HL-60 (cell line): Measurements from ENCODE around the gene INSIG1.

Source experiments
- DNase-seq, 2 experiments: peaks; one replicate each; pipeline ENCODE4 v3.0.0-alpha.2; 2010 to 2020; ENCODE audit warnings: low read depth in 1 of 2, low spot score in 1 of 2
- H3K27ac ChIP-seq: fragments of 250-450 bp; sonication (Bioruptor Pico); replicated peaks from 2 replicates; pipeline ENCODE4 v1.5.1; 2020; ENCODE audit warnings: mild to moderate bottlenecking, moderate library complexity
- H3K27me3 ChIP-seq: fragments of 250-450 bp; sonication (Bioruptor Pico); 2 replicates; pipeline ENCODE4 v1.5.1; 2021; ENCODE audit warnings: mild to moderate bottlenecking, moderate library complexity; ENCODE audit not compliant: insufficient read depth, poor library complexity, severe bottlenecking
- H3K4me3 ChIP-seq: replicated peaks from 2 replicates; pipeline ENCODE4 v1.5.1; 2011; ENCODE audit warnings: mild to moderate bottlenecking, control low read depth, low read length; ENCODE audit not compliant: insufficient read depth
- GABPA ChIP-seq: IDR thresholded peaks from 2 replicates; pipeline ENCODE4 v1.6.1; 2012; ENCODE audit warnings: low read depth
- POLR2AphosphoS5 ChIP-seq: IDR thresholded peaks from 2 replicates; pipeline ENCODE4 v1.6.1; 2012; ENCODE audit warnings: low read depth
- SPI1 ChIP-seq: IDR thresholded peaks from 2 replicates; pipeline ENCODE4 v1.6.1; 2012; ENCODE audit warnings: low read depth, mild to moderate bottlenecking, borderline replicate concordance
- TF ChIP-seq, protein P1 (sequence below): IDR thresholded peaks from one replicate; pipeline ENCODE4 v1.5.1; 2011; ENCODE audit warnings: low read length, control low read depth, inconsistent platforms; ENCODE audit not compliant: insufficient read depth
- TF ChIP-seq, protein P2 (sequence below): IDR thresholded peaks from 2 replicates; pipeline ENCODE4 v1.6.1; 2012; ENCODE audit warnings: low read depth; ENCODE audit not compliant: insufficient replicate concordance

Gene INSIG1

DNA sequence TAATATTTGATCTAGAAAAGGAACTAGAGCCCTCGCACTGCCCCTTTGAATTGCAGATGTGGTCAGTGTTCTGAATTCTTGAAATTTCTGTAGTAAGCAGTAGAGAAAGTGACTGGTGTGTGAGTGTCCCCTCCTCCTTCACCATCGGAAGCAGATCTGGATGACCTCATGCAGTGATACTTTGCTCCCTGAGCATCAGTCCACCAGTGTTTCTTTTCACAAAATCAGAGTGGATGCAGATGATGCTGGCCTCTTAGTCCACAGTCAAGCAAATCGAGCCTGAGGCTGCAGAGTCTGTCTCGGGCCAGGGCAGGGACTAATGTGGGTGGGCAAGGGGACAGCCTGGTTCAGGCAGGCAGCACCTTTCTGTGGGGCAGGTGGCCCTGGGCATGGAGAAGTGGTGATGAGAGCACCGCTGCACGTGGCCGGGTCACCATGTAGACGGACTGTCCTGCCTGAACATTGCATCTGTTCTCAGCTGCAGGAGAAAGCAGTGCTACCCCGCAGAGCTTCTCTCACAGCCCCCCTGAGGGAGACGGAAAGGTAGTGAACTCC is 5.4 kb downstream of the INSIG1 start:
- H3K27me3 ChIP-seq = no peaks in the 10 kb centered on the region
- TF ChIP-seq, protein P1, sequence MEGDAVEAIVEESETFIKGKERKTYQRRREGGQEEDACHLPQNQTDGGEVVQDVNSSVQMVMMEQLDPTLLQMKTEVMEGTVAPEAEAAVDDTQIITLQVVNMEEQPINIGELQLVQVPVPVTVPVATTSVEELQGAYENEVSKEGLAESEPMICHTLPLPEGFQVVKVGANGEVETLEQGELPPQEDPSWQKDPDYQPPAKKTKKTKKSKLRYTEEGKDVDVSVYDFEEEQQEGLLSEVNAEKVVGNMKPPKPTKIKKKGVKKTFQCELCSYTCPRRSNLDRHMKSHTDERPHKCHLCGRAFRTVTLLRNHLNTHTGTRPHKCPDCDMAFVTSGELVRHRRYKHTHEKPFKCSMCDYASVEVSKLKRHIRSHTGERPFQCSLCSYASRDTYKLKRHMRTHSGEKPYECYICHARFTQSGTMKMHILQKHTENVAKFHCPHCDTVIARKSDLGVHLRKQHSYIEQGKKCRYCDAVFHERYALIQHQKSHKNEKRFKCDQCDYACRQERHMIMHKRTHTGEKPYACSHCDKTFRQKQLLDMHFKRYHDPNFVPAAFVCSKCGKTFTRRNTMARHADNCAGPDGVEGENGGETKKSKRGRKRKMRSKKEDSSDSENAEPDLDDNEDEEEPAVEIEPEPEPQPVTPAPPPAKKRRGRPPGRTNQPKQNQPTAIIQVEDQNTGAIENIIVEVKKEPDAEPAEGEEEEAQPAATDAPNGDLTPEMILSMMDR = no peak
- TF ChIP-seq POLR2AphosphoS5 = no peak; the same call in 1 of the 2 replicates
- no peak for TF ChIP-seq SPI1
- TF ChIP-seq GABPA = no peak
- TF ChIP-seq, protein P2, sequence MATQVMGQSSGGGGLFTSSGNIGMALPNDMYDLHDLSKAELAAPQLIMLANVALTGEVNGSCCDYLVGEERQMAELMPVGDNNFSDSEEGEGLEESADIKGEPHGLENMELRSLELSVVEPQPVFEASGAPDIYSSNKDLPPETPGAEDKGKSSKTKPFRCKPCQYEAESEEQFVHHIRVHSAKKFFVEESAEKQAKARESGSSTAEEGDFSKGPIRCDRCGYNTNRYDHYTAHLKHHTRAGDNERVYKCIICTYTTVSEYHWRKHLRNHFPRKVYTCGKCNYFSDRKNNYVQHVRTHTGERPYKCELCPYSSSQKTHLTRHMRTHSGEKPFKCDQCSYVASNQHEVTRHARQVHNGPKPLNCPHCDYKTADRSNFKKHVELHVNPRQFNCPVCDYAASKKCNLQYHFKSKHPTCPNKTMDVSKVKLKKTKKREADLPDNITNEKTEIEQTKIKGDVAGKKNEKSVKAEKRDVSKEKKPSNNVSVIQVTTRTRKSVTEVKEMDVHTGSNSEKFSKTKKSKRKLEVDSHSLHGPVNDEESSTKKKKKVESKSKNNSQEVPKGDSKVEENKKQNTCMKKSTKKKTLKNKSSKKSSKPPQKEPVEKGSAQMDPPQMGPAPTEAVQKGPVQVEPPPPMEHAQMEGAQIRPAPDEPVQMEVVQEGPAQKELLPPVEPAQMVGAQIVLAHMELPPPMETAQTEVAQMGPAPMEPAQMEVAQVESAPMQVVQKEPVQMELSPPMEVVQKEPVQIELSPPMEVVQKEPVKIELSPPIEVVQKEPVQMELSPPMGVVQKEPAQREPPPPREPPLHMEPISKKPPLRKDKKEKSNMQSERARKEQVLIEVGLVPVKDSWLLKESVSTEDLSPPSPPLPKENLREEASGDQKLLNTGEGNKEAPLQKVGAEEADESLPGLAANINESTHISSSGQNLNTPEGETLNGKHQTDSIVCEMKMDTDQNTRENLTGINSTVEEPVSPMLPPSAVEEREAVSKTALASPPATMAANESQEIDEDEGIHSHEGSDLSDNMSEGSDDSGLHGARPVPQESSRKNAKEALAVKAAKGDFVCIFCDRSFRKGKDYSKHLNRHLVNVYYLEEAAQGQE = no peak
- DNase-seq = no peak
- no peak overlapping the region for H3K27ac ChIP-seq
- H3K4me3 ChIP-seq = no peak overlapping the region

DNA sequence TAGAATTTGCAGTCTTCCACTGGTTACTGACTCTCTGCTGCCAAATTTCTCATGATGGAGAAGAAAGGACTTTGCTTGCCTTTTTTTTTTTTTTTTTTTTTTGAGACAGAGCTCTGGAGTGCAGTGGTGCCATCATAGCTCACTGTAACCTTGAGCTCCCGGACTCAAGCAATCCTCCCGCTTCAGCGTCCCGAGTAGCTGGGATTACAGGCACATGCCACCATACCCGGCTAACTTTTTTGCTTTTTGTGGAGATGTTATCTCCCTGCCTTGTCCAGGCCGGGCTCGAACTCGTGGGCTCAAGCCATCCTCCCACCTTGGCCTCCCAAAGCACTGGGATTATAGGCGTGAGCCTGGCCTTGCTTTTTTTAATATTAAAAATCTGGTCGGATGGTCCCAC is 6.2 kb downstream of the INSIG1 start:
- TF ChIP-seq, protein P2 = no peak
- TF ChIP-seq SPI1 (no peak), POLR2AphosphoS5 (no peak), GABPA (no peak)
- TF ChIP-seq, protein P1 = no peak
- no peak overlapping the region for H3K4me3 ChIP-seq
- DNase-seq = no peak

DNA sequence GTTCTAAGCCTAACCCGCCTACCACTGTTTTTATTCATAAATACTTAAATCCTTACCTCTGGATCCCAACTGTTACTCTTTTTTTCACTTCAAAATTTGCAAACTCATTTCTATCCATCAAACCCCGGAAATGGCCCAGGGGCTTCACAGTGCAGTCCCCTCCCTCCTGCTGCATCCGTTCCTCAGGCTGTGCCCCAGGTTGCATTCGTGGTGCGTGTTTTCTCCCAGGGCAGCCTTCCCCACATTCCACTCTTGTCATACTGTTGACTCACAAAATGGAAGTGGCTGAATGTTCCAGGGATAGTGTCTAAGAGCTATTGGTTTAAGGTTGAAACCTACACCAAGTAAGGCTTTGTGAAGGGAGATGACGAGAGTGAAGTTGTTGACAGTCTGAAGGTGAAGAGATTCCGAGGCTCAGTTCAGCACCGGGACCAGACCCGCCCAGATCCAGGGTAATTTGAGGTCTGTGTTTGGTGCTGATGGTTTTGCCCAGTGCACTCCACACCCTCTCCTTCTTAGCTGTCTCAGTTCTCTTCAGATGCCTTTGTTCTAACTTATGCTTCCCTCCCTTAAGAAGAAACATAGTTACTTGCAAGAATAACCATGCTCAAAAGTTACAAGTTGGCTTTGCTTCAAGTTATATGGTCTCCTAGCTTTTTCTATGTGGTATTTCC is 7.7 kb downstream of the INSIG1 start:
- Histone ChIP-seq H3K27ac (no peak overlapping the region), H3K4me3 (no peak overlapping the region), H3K27me3 (no peaks in the 10 kb centered on the region)
- TF ChIP-seq, protein P2 = no peak
- TF ChIP-seq SPI1 (no peak), POLR2AphosphoS5 (no peak), GABPA (no peak)
- TF ChIP-seq, protein P1 = no peak
- DNase-seq = no peak

More for the DNA sequence above, 6.2 kb downstream of the INSIG1 start:
- no peaks in the 10 kb centered on the region for H3K27me3 ChIP-seq
- no peak overlapping the region for H3K27ac ChIP-seq
